GM19467 (cell line): ENCODE measurements around the gene NFIC.
"Not testable (repeated sequence)": the region's sequence is repeated elsewhere in the genome, so short reads cannot be mapped to it uniquely, and the experiment has no call there.

Experiments
- ATAC-seq: cut with Tn5 transposase; IDR thresholded peaks from one replicate; pipeline ENCODE4 v1.9.1; 2021; ENCODE audit warnings: mild to moderate bottlenecking, moderate library complexity; ENCODE audit not compliant: unreplicated experiment

The NFIC gene

DNA sequence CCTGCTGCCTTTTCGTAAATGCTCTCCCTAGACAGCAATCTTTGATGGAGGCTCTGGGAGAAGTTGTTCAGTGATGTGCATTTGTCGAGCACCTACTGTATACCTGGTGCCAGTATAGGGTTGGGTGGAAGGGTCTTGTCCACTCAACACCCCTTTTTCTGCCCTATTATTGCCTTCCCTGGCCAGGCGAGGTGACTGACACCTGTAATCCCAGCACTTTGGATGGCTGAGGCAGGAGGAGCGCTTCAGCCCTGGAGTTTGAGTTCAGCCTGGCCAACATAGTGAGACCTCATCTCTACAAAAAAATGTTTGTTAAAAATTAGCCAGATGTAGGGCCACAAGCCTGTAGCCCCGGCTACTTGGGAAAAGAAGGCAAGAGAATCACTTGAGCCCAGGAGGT lies 49.3 kb downstream of the NFIC start:
- no peak for ATAC-seq

DNA sequence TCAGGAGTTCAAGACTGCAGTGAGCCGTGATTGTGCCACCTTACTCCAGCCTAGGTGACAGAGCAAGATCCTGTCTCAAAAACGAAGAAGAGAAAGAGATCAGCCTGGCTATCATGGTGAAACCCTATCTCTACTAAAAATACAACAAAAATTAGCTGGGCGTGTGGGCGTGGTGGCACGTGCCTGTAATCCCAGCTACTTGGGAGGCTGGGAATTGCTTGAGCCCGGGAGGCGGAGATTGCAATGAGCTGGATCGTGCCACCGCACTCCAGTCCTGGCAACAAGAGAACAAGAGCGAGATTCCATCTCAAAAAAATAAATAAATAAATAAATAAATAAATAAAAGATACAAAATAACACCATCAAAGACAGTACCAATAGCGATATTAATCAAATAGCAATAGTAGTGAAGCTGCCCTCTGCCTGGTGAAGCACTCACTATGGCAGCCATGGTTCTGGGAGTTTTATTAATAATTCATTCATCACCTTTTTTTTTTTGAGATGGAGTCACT lies 53.9 kb downstream of the NFIC start:
- ATAC-seq = no peak

DNA sequence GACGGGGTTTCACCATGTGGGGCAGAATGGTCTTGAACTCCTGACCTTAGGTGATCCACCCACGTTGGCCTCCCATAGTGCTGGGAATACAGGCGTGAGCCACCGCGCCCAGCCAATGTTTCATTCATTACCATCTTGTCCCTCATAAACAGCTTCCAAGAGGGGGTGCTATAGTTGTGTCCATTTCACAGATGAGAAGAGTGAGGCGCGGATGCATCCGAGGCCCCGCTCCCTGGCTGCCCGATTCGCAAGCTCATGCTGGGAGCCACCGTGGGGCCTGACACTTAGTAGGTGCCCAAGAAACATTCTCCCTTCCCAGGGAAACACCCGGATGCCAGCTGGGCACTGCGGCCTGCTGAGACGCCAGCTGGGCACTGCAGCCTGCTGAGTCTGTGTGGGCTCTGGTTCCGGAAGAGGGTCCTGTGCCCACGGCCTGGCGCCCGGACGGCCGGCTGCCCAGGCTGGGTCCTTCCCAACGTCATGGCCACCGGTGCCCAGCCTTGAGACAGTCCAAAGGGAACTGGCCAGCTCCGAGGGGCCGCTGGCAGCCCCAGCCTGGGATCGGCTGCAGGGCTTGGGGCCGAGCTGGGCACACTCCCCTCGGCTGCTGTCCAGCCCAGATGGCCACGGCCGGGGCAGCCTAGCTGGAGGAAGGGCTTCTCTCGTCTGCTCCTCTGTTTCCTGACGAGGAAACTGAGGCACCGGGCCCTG lies 54.7 kb downstream of the NFIC start:
- ATAC-seq = no peak

DNA sequence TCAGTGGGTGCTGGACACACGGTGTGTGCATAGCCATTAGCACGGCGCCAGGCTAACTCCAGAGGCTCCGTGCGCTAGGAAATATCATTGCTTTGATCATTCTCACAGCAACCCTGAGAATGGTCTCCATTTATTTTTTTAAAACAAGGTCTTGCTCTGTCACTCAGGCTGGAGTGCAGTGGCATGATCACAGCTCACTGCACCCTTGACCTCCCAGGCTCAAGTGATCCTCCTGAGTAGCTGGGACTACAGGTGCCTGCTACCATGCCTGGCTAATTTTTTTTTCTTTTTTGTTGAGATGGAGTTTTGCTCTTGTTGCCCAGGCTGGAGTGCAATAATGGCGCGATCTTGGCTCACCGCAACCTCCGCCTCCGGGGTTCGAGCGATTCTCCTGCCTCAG lies 55.3 kb downstream of the NFIC start:
- ATAC-seq = not testable (repeated sequence)

DNA sequence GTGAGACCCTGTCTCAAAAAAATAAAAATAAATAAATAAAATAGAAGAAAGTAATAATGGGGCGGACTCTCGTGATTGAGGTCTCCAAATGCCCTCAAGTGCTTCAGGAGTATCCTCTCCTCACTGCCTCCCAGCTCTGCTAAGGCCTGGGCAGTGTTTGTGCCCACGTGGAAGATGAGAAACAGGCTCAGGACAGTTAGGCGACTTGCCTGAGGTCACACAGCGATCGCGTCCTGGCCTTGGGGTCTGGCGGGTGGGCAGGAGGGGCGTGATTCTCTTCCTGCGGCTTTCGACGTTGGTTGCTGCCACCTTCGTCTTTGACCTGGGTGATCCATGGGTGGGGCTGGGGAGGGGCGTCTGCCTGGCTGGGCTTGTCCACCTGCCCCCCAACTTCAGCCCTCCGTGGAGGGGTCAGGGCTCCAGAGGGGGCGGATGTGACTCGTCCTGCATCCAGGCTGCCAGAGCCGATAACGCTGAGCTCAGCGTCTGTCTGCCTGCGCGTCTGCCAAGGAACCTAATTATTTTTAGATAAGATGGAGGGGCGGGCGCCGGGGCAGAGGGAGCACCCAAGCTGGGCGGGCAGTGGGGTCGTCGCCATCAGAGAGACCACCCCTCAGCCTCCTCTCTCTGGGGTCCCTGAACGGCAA lies 56.9 kb downstream of the NFIC start:
- no peak for ATAC-seq

DNA sequence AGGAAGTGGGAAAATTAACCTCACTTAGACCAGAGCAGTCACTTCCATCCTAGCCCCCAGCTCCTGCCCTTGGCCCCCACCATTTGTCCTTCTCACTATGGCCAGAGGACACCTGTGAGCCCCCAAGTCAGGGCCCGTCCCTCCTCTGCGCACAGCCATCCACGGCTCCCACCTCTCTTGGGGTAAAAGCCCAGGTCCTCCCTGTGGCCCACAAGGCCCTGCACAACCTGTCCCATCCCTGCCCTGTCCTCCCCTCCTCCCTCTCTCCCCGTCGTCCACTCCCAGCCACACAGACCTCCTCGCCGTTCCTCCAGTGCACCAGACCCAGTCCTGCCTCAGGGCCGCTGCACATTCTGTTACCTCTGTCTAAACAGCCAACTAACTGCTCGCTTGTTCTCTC lies 60.0 kb downstream of the NFIC start:
- no peak for ATAC-seq

DNA sequence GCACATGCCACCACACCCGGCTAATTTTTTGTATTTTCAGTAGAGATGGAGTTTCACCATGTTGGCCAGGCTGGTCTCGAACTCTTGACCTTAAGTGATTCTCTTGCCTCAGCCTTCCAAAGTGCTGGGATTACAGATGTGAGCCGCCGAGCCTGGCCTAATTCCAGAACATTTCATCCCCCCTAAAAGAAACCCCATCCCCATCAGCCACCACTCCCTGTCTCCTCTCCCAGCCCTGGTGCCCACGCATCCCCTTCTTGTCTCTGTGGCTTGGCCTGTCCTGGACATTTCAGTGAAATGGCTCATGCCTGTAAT lies 63.9 kb downstream of the NFIC start:
- not testable (repeated sequence) for ATAC-seq

DNA sequence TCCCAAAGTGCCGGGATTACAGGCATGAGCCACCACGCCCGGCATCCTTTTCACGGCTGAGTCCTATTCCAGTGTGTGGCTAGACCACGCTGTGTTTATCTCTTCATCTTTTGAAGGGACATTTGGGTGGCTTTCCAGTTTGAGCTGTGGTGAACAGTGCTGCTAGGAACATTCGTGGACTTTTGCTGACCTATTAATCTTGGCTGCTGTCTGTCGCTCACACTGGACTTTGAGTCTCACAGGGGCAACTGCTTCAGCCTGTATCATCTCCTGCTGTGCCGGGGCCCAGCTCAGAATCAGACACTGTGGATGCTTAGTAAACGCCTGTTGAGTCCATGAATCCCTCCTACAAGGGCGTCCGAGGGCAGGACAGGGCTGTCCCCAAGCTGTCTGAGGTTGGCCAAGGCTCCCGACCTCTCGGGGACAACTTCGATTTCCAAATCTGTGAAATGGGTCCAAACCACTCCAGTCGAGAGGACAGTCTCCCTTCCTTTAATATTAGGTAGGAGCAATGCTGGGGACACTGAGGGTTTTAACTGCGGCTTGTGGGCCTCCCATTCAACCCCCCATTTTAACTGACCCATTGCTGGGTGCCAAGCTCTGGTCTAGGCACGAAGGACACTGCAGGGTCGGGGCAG lies 65.5 kb downstream of the NFIC start:
- no peak for ATAC-seq

DNA sequence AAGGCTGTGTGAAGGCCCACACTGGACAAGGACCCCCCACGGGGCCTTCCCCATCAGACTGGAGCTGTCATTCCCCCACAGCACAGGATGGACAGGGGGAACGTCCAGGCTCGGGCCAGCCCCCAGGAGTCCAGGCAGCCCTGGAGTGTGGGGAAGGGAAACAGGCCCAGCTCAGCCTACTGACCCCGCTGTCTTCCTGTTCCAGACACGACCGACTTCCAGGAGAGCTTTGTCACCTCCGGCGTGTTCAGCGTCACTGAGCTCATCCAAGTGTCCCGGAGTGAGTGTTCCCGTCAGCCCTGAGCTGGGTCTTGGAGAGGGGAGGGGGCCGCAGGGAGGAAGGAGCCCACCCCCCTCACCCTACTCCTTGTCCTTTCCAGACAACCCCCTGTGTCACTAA lies 66.9 kb downstream of the NFIC start:
- no peak for ATAC-seq

DNA sequence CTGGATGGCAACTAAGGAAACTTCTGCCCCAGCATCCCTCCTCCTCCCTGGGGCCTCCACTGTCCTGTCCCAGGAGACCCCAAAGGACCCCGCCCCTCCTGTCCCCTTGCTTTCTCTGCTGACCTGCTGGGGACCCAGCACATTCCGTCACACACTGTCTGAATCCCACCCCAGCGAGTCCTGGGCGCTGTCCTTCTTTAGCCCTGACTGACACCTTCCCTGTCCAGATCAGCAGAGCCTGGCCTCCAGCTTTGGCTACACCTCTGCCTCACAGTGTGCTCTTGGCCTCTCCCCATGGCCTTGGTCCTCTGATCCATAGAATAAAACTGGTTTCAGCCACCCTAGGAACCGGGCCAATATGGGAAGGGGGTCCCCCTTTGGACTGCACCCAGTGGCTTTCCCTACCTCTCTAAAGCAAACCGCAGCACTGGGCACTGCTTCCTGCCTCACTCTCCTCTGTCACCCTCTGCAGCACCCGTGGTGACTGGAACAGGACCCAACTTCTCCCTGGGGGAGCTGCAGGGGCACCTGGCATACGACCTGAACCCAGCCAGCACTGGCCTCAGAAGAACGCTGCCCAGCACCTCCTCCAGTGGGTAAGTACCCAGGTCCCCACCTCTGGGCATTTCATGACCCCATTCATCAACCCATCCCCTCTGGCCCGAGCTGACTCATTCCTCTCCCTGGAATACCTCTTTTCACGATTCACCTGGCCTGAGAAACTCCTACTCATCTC lies 67.6 kb downstream of the NFIC start:
- no peak for ATAC-seq

DNA sequence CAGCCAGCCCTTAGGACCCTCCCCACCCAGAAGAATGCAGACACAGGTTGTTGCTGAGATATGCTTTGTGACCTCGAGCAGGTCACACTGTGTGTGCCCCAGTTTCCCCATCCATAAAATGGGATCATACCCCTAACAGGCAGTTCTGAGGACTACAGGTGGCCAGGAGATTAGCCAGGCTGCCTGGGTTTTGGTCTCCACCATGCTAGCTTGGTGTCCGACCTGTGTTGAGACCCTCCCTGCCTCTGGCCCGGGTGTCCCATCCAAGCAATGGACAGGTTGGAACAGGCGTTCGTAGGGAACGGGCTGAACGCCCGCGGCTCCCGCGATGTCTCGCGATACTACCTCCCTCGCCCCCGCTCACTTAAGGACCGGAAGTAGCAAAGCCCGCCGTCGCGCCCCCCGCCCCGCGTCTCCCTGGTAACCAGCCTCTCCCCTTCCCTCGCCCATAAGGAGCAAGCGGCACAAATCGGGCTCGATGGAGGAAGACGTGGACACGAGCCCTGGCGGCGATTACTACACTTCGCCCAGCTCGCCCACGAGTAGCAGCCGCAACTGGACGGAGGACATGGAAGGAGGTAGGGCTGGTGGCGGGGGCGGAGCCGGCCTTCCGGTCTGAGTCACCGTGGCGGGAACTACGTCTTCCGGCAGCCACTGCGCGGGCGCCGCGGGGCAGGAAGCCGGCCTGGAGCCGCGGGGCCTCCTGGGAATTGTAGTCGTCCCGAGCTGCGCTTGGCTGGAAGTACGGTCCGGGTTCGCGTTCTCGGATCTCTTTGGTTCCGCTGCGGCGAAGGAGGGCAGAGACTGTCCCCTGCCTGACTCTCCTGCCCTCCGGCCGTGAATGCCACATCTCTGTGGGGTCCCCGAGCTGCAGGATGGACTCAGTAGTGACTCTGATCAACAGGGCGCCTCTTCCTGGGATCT lies 68.5 kb downstream of the NFIC start:
- ATAC-seq = peak; percentile 85

DNA sequence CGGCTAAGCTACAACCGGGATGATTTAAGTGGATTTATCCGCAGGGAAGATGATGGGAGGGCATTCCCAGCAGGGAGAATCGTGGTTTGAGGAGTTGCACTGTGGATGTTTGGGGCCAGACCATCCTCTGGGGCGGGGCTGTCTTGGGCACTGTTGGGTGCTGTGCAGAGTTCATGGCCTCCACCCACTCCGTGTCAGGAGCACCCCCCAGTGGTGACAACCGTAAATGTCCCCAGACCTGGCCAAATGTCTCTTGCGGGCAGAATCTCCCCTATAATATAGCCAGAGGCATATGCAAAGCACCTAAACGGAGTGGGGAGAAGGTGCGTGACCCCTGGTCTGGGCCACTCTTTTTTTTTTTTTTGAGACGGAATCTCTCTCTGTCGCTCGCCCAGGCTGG lies 73.7 kb downstream of the NFIC start:
- ATAC-seq = no peak

DNA sequence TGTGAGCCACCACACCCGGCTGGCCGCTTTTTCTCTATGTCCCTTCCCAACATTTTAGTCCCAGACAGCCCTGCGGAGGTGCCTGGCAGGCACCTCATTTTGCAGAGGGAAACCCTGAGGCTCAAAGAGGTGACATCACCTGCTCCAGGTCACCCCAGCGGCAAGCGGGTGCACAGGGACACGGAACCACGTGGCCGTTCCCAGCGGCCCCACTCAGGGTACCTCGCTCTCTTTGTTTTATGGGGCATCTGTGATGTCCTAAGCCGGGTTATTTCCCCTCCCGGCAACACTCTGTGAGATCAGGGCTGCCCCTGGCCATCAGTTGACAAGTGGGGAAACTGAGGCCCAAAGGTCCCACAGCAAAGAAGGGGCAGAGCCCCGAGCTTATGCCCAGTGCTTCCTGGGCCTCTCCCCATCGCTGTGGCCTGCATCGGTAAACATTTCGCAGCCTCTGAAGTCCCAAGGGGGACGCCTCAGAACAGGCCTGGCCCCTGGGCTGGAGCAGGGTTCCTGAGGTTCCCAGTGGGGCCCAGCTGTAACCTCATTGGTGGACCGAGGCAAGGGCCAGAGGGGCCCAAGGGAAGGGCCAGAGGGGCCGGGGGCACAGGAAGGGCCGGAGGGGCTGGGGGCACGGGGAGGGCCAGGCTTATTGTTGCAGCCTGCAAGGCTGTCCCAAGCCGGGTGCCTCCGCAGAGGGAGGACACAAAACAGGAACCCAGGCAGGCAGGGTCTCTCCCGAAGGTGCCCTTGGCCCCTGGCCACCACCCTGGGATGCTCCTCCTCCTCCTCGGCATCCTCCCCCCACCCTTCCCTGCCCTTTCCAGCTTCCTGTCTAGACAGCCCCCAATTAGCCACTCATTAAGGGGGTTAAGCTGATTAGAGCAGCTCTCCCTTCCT lies 75.0 kb downstream of the NFIC start:
- no peak for ATAC-seq

DNA sequence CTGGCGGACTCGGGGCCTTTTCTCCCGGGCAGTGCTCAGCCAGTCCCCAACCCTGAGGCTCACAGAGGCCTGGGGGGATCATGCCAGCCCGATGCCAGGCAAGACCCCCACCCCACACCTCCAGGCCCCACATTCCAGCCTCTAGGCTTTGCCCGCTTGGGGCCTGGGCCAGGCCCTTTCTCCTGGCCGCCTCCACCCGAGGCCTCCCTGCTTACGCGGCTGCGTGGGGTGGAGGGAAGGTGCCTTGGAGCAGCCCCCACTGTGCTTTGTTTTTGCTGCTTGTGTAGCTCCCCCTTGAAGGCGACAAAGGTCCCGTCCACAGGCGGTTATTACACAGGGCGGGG lies 75.6 kb downstream of the NFIC start:
- ATAC-seq = no peak

DNA sequence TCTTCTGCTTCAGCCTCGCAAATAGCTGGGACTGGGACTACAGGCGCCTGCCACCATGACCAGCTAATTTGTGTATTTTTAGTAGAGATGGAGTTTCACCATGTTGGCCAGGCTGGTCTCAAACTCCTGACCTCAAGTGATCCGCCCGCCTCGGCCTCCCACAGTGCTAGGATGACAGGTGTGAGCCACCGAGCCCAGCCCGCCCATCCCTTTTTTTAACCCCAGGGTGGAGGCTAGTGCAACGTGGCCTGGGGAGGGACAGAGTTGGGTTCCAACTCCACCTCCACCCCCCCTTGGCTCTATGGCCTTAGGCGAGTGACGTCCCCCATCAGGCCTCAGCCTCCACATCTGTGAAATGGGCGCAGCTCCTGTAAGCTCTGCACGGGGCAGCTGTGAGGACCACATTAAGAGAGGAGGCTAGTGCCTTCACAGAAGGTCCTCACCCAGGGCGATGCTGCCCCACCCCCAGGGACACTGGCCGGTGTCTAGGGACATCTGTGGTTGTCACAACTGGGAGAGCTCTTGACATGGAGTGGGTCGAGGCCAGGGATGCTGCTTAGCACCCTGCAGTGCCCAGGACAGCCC lies 76.2 kb downstream of the NFIC start:
- no peak for ATAC-seq

DNA sequence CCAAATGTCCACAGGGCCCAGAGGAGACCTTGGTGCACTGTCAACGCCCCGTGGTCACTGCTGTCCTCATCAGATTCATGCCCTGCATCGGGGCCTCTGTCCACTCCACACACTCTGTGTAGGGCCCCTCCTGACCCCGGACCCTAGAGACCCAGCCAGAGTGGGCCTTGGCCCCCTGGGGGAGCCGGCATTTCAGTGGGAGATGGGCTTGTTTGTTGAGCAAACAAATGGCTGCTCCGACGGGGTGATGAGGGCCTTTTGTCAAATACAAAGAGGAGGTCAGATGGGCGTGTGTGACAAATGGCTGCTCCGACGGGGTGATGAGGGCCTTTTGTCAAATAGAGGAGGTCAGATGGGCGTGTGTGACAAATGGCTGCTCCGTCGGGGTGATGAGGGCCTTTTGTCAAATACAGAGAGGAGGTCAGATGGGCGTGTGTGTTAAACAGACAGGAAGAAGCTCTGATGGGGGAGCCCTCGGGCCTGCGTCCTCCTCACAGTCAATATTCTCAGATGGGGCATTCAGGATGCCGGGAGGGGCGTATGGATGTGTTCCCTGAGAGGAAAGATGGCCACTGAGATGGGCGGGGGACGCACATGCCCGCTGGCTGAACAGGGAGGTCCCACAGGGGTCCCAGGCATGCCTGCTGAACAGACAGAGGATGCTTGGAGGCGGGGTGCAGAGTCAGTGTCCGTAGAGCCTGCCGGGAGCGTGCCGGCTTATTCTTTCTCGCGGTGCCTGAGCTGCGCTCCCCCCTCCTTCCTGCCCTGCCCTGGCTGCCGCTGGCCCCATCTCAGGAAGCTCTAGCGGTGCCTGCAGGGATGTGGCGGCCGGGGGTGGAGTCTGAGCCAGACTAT lies 77.7 kb downstream of the NFIC start:
- ATAC-seq = no peak

DNA sequence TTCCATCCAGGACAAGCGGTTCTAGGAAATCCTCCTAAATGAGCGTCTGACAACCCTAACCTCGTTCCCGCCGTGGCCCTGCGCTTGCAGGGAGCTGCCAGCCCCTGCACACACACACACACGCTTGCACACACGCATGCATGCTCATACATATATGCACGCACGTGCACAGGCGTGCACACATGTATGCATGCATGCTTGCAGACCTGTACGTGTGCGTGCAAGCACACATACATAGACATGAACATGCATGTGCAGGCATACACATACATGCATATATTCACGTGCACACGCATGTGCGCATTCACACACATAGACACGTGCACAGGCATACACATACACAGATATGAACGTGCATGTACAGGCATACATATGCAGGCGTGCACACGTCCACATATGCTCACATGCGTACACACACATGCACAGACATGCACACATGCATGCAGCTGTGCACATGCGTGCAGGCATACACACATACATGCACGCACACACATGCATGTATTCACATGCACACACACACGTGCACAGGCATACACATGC lies 78.4 kb downstream of the NFIC start:
- ATAC-seq = no peak

DNA sequence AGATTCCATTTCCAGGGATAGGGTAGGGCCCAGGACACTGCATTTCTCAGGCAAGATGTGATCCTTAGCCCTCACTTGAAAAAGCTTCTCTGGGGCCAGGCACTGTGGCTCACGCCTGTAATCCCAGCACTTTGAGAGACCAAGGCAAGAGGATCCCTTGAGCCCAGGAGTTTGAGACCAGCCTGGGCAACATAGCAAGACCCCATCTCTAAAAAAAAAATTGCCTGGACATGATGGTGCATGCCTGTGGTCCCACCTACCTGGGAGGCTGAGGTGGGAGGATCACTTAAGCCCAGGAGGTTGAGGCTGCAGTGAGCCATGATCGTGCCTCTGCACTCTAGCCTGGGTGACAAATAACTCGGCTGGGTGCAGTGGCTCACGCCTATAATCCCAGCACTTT lies 80.3 kb downstream of the NFIC start:
- ATAC-seq = not testable (repeated sequence)
